Measurements from ENCODE around the gene SEMA5A. TPM values are rescaled to one million over a fixed set of nuclear protein-coding genes. Genes with fewer than 3 reads are reported as not detected.

SEMA5A gene
- total RNA-seq, 3 donors from 2014 or later: 3.0 to 35.4 (median 25.9) TPM

- Histone ChIP-seq H3K4me1 (no peaks in the 10 kb centered on the region), H3K27me3 (no peaks in the 10 kb centered on the region), H3K27ac (no peak overlapping the region), H3K4me3 (no peak overlapping the region), H3K9me3 (no peaks in the 10 kb centered on the region), H3K36me3 (no peaks in the 10 kb centered on the region)
- intact Hi-C loops (cut with DNase I; ENCODE audit: low total_unique reads): no loop called here
- TF ChIP-seq POLR2A (IDR thresholded peaks at IDR 0.05) (no peak), POLR2AphosphoS5 (IDR thresholded peaks at IDR 0.05) (no peak), CTCF (IDR thresholded peaks at IDR 0.05) (no peak)
- DNase-seq (ENCODE audit: low spot score in 2 of 2): no peak
Observed at GRCh38 chr5:9126490-9126889, 419.4 kb downstream of the SEMA5A start.

- no peaks in the 10 kb centered on the region for H3K9me3 ChIP-seq
- no peak overlapping the region for H3K27ac ChIP-seq
- TF ChIP-seq CTCF (IDR thresholded peaks at IDR 0.05) (no peak), POLR2A (IDR thresholded peaks at IDR 0.05) (no peak), POLR2AphosphoS5 (IDR thresholded peaks at IDR 0.05) (no peak)
- intact Hi-C loops (cut with DNase I; ENCODE audit: low total_unique reads): no loop called here
- H3K4me1 ChIP-seq: no peaks in the 10 kb centered on the region
- no peaks in the 10 kb centered on the region for H3K27me3 ChIP-seq
- DNase-seq (ENCODE audit: low spot score in 2 of 2): no peak
- no peaks in the 10 kb centered on the region for H3K36me3 ChIP-seq
- H3K4me3 ChIP-seq: no peak overlapping the region
Observed at GRCh38 chr5:9125852-9126251, 420.0 kb downstream of the SEMA5A start.

GRCh38 chr5:9124838-9125237 lies 421.0 kb downstream of the SEMA5A start:
- Histone ChIP-seq H3K4me1 (no peaks in the 10 kb centered on the region), H3K27me3 (no peaks in the 10 kb centered on the region), H3K36me3 (peaks cover 6% of the 10 kb centered on the region), H3K4me3 (no peak overlapping the region), H3K27ac (no peak overlapping the region), H3K9me3 (no peaks in the 10 kb centered on the region)
- intact Hi-C loops (cut with DNase I; ENCODE audit: low total_unique reads): no loop called here
- TF ChIP-seq POLR2A (IDR thresholded peaks at IDR 0.05): no peak
- no peak for TF ChIP-seq CTCF (IDR thresholded peaks at IDR 0.05)
- TF ChIP-seq POLR2AphosphoS5 (IDR thresholded peaks at IDR 0.05): no peak
- no peak for DNase-seq (ENCODE audit: low spot score in 2 of 2)

GRCh38 chr5:9124071-9124470 lies 421.8 kb downstream of the SEMA5A start:
- no peak for TF ChIP-seq POLR2A (IDR thresholded peaks at IDR 0.05)
- TF ChIP-seq CTCF (IDR thresholded peaks at IDR 0.05): no peak
- no peak for TF ChIP-seq POLR2AphosphoS5 (IDR thresholded peaks at IDR 0.05)
- DNase-seq (ENCODE audit: low spot score in 2 of 2): no peak
- peaks cover 6% of the 10 kb centered on the region for H3K36me3 ChIP-seq
- no peaks in the 10 kb centered on the region for H3K27me3 ChIP-seq
- intact Hi-C loops (cut with DNase I; ENCODE audit: low total_unique reads): no loop called here
- H3K4me1 ChIP-seq: no peaks in the 10 kb centered on the region
- H3K9me3 ChIP-seq: no peaks in the 10 kb centered on the region
- no peak overlapping the region for H3K27ac ChIP-seq
- H3K4me3 ChIP-seq: no peak overlapping the region

- peaks cover 6% of the 10 kb centered on the region for H3K36me3 ChIP-seq
- TF ChIP-seq POLR2AphosphoS5 (IDR thresholded peaks at IDR 0.05) (no peak), CTCF (IDR thresholded peaks at IDR 0.05) (no peak), POLR2A (IDR thresholded peaks at IDR 0.05) (no peak)
Observed at GRCh38 chr5:9122528-9122927, 423.3 kb downstream of the SEMA5A start.

More at GRCh38 chr5:9122528-9122927, 423.3 kb downstream of the SEMA5A start:
- intact Hi-C loops (cut with DNase I; ENCODE audit: low total_unique reads): no loop called here
- Histone ChIP-seq H3K9me3 (no peaks in the 10 kb centered on the region), H3K4me3 (no peak overlapping the region), H3K27me3 (no peaks in the 10 kb centered on the region), H3K27ac (no peak overlapping the region), H3K4me1 (no peaks in the 10 kb centered on the region)
- DNase-seq (ENCODE audit: low spot score in 2 of 2): no peak

Data from breast epithelium (tissue), 4 donors.